ENCODE measurements around the gene CDON.
A peak's percentile ranks its signal among the peaks of the same experiment; 100 is the strongest.
"Not testable (repeated sequence)": the region's sequence is repeated elsewhere in the genome, so short reads cannot be mapped to it uniquely, and the experiment has no call there.

The CDON gene

DNA sequence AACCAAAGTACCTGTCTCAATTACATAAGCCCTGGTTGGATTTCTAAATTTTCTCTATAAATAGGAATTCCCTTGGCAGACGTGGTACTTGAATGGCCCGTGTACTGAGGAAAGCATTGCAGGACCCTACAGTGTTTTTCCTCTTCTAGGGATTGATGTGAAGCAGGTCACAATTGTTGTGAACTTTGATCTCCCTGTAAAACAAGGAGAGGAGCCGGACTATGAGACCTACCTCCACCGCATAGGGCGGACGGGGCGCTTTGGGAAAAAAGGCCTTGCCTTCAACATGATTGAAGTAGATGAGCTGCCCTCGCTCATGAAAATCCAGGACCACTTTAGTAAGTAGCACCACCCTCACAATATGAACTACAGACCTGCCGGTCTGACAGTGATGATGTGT lies 141.6 kb downstream of the CDON start:
- no peak for DNase-seq

DNA sequence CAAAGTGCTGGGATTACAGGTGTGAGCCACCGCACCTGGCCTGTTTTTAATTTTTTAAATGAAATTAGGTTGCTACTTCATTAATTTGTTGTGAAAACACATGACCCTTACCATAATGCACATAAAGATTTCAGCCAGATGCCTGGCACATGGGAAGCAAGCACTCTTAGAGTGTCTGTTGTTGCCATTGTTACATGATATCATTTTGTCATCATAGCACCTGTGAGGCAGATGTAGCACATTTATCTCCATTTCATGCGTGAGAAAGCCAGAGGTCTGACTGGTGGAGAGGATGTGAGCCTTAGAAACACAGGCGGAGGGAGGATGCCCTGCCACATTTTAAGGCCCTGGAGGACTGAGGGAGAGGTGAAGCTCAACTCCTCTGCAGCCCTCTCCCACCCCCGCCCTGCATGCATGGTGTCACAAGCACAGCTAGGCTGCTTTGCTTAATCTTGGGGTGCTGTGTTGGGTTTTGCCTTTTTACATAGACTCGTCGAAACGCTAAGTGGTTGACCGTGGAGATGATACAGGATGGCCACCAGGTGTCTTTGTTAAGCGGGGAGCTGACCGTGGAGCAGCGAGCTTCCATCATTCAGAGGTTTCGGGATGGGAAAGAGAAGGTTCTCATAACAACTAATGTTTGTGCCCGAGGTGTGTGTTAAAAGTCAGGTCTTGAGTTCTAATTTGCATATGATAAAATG lies 144.4 kb downstream of the CDON start:
- no peak for DNase-seq

DNA sequence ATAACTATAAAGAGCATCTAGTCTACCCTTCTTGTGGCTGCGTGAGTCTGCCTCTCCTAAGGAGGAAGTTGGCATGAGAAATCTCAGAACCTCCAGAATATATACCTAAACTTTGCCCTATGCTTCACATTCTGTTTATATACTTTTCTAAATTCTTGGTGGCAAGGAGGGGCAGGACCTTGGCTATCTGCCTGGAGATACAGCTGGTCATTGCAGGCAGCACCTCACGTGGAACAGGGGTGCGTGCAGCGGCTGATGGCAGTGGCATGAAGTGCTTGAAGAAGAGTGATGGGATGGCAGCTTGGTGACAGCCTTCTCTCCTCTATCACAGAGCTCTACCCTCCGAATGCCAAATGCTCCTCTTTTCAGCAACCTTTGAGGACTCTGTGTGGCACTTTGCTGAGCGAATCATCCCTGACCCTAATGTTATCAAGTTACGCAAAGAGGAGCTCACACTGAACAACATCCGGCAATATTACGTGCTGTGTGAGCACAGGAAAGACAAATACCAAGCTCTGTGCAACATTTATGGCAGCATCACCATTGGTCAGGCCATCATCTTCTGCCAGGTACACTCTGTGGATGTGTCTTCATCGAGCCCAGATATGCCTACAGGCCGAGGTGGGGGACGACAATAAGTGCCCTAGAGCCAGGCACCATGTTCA lies 145.9 kb downstream of the CDON start:
- DNase-seq = peak in 1 of 3 experiments; percentile 2

DNA sequence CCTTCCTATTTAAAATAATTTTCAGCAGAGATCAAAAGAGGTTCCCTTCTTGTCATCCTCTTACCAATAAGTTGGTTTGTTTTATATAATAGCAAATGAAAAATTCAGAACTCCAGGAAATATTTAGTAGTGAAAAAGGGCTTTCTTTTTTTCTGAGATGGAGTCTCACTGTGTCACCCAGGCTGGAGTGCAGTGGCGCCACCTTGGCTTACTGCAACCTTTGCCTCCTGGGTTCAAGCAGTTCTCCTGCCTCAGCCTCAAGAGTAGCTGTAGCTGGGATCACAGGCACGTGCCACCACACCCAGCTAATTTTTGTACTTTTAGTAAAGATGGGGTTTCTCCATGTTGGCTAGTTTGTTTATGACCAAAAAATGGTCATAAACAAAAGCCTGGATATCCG lies 148.1 kb downstream of the CDON start:
- DNase-seq = not testable (repeated sequence)

DNA sequence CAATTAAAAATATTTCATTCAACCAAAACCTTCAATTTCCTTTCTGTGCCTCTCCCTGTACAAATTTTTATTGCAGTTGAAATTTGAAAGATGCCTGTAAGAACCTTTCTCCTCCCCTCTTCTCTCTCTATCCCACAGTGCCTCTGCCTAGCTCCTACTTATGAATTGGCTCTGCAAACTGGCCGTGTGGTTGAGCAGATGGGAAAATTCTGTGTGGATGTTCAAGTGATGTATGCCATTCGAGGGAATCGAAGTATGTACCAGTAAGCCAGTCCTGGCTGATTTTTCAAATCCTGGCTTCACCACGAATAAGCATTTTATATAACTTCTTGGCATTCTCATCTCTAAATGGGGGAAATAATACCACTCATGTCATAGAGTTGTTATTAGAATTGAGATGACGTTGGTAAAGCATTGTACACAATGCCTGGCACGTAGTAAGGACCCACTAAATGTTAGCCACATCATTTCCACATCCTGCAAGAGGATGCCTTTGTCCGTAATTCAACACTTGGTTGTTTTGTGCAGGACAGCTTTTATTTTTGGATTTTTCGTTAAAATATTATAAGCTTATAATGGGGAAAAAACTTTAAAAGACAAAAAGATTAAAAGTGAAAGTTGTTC lies 152.3 kb downstream of the CDON start:
- no peak for DNase-seq
